ENCODE data around the gene LY6G6F. TPM values are rescaled to one million over a fixed set of nuclear protein-coding genes. Genes with fewer than 3 reads are reported as not detected.

LY6G6F gene
- total RNA-seq, 1 donor = not detected

GRCh38 chr6:31665501-31666336 lies 40.9 kb upstream of the LY6G6F start, which contains the start of gene CSNK2B:
Gene CSNK2B (plus strand): TSS chr6:31666080. CDS start chr6:31666832, 752 bp downstream.
- peak; percentile 96 for DNase-seq (ENCODE audit: low read depth)
- H3K4me3 ChIP-seq (ENCODE audit: low read depth, low read length) = peak within 1 kb of the TSS; percentile 94
- TF ChIP-seq, protein P1, sequence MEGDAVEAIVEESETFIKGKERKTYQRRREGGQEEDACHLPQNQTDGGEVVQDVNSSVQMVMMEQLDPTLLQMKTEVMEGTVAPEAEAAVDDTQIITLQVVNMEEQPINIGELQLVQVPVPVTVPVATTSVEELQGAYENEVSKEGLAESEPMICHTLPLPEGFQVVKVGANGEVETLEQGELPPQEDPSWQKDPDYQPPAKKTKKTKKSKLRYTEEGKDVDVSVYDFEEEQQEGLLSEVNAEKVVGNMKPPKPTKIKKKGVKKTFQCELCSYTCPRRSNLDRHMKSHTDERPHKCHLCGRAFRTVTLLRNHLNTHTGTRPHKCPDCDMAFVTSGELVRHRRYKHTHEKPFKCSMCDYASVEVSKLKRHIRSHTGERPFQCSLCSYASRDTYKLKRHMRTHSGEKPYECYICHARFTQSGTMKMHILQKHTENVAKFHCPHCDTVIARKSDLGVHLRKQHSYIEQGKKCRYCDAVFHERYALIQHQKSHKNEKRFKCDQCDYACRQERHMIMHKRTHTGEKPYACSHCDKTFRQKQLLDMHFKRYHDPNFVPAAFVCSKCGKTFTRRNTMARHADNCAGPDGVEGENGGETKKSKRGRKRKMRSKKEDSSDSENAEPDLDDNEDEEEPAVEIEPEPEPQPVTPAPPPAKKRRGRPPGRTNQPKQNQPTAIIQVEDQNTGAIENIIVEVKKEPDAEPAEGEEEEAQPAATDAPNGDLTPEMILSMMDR (IDR thresholded peaks at IDR 0.05; ENCODE audit: insufficient read depth, low read length) = no peak

DNA sequence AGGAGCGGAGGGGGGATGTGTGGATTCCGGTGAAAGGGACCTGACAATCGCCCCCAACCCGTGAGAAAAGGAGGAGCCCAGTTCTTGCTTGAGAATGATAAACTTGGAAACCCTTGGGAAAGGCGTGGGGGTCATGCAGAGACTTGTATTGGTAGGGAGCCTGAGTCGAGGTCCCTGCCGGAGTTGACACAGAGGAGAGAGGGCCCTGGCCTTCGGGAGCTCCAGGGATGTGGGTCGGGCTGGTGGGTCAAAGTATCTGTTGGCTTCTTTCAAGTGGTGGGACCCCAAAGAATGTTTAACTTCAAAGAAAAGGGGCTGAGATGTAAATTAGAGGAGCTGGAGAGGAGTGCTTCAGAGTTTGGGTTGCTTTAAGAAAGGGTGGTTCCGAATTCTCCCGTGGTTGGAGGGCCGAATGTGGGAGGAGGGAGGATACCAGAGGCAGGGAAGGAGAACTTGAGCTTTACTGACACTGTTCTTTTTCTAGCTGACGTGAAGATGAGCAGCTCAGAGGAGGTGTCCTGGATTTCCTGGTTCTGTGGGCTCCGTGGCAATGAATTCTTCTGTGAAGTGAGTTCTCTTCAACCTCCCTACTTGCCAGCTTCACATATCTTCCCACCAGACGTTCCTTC lies 40.2 kb upstream of the LY6G6F start:
- no peak for DNase-seq (ENCODE audit: low read depth)
- peak overlapping the region; percentile 94 for H3K4me3 ChIP-seq (ENCODE audit: low read depth, low read length)
- TF ChIP-seq, protein P1 (IDR thresholded peaks at IDR 0.05; ENCODE audit: insufficient read depth, low read length) = no peak

DNA sequence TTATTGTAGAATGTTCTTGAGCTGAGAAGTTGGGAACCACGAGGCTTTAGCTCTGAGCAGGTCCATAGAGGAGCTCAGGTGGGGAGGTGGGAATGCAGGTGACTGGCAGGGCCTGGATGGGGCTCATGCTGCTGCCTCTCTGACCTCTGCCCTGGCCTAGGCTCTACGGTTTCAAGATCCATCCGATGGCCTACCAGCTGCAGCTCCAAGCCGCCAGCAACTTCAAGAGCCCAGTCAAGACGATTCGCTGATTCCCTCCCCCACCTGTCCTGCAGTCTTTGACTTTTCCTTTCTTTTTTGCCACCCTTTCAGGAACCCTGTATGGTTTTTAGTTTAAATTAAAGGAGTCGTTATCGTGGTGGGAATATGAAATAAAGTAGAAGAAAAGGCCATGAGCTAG lies 37.0 kb upstream of the LY6G6F start, which contains the start of gene LY6G5B:
LY6G5B (plus strand) TSS at position 301 of the 400 bp plus-strand sequence. CDS start 975 bp downstream, outside the sequence.
- no peak for DNase-seq (ENCODE audit: low read depth)
- H3K4me3 ChIP-seq (ENCODE audit: low read depth, low read length) = no peak within 1 kb of the TSS
- TF ChIP-seq, protein P1 (IDR thresholded peaks at IDR 0.05; ENCODE audit: insufficient read depth, low read length) = no peak

- no peak overlapping the region for H3K4me3 ChIP-seq (ENCODE audit: low read depth, low read length)
- no peak for DNase-seq (ENCODE audit: low read depth)
- TF ChIP-seq, protein P1 (IDR thresholded peaks at IDR 0.05; ENCODE audit: insufficient read depth, low read length) = no peak
Observed at GRCh38 chr6:31676322-31676903, 30.3 kb upstream of the LY6G6F start.

GRCh38 chr6:31676904-31677303 lies 29.8 kb upstream of the LY6G6F start:
- TF ChIP-seq, protein P1 (IDR thresholded peaks at IDR 0.05; ENCODE audit: insufficient read depth, low read length) = no peak
- DNase-seq (ENCODE audit: low read depth) = no peak
- no peak overlapping the region for H3K4me3 ChIP-seq (ENCODE audit: low read depth, low read length)

- H3K4me3 ChIP-seq (ENCODE audit: low read depth, low read length) = no peak overlapping the region
- TF ChIP-seq, protein P1 (IDR thresholded peaks at IDR 0.05; ENCODE audit: insufficient read depth, low read length) = no peak
- no peak for DNase-seq (ENCODE audit: low read depth)
Observed at GRCh38 chr6:31677955-31678354, 28.7 kb upstream of the LY6G6F start.

All from fibroblast of the aortic adventitia (primary cell).